NT2/D1 (cell line): Measurements from ENCODE around the gene GULP1.

ENCODE experiments used
- SUZ12 ChIP-seq: IDR thresholded peaks from 2 replicates; pipeline ENCODE4 v1.6.1; 2011; ENCODE audit not compliant: insufficient read length, insufficient read depth; ENCODE audit errors: extremely low read depth
- YY1 ChIP-seq: IDR thresholded peaks from 2 replicates; pipeline ENCODE4 v1.6.1; 2011; ENCODE audit not compliant: insufficient read length, insufficient read depth
- ZNF274 ChIP-seq: IDR thresholded peaks from 2 replicates; pipeline ENCODE4 v1.6.1; 2011; ENCODE audit warnings: mild to moderate bottlenecking, low read depth, low read length

DNA sequence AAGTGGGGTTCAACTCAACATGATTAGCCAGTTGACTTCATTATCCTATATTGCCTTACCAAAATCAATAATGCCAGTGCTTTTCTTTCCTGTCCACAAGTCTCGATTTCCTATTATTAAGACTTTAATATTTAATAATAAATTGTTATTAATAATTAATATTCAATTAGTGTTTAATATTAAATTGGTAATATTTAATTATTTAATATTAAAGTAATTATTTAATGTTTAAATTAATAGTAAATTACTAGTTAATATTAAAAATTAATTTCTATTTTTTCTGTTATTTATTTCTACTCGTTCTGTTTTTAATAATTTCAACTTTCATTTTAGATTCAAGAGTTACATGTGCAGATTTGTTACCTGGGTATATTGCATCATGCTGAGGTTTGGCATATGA is 243.2 kb downstream of the GULP1 start:
- TF ChIP-seq ZNF274: no peak
- no peak for TF ChIP-seq YY1
- TF ChIP-seq SUZ12: no peak
